ENCODE measurements around the gene NIBAN1. TPM values are rescaled to one million over a fixed set of nuclear protein-coding genes. Genes with fewer than 3 reads are reported as not detected.

The NIBAN1 gene
- polyA plus RNA-seq, 10 donors = 44.2 to 72.3 (median 57.8) TPM

Other genes starting within 250 kb of the NIBAN1 start
- gene EDEM3, start 219.7 kb downstream of the NIBAN1 start, polyA plus RNA-seq (ENCODE audit: insufficient read length in 10 of 10) = 10 to 100 TPM; 21.8 to 31.0 (median 27.6) TPM
- 10 to 100 TPM; 33.4 to 51.5 (median 39.9) TPM for gene RNF2, start 71.0 kb upstream of the NIBAN1 start, polyA plus RNA-seq (ENCODE audit: insufficient read length in 10 of 10)
- 10 to 100 TPM; 13.1 to 21.5 (median 14.8) TPM for gene TRMT1L, start 182.4 kb upstream of the NIBAN1 start, polyA plus RNA-seq (ENCODE audit: insufficient read length in 10 of 10)
- gene SWT1, start 182.7 kb upstream of the NIBAN1 start, polyA plus RNA-seq (ENCODE audit: insufficient read length in 10 of 10) = 1 to 10 TPM; 5.0 to 8.7 (median 6.7) TPM

Data from muscle of back (tissue), 10 donors.